Testis (tissue), 3 donors: ENCODE data around the gene LHFPL3. TPM values are rescaled to one million over a fixed set of nuclear protein-coding genes. Genes with fewer than 3 reads are reported as not detected.

ENCODE experiments used
- DNase-seq: peaks from one replicate; pipeline ENCODE4 v3.0.0-alpha.2; 2019
- H3K27ac ChIP-seq, 2 donors: fragments of 200-600 bp; sonication (generic); one replicate each; pipeline ENCODE4 v1.5.1; 2019
- H3K27me3 ChIP-seq: fragments of 200-600 bp; sonication (generic); one replicate; pipeline ENCODE4 v1.5.1; 2019
- H3K36me3 ChIP-seq: fragments of 200-600 bp; sonication (generic); one replicate; pipeline ENCODE4 v1.5.1; 2017; ENCODE audit warnings: low read depth; ENCODE audit errors: missing control alignments
- H3K4me1 ChIP-seq: fragments of 200-600 bp; sonication (generic); one replicate; pipeline ENCODE4 v1.5.1; 2019
- H3K4me3 ChIP-seq, 2 donors: fragments of 200-600 bp; sonication (generic); one replicate each; pipeline ENCODE4 v1.5.1; 2017 to 2019
- H3K9me3 ChIP-seq: fragments of 200-600 bp; sonication (generic); one replicate; pipeline ENCODE4 v1.5.1; 2017
- POLR2A ChIP-seq: fragments of 450-650 bp; IDR thresholded peaks from one replicate; pipeline ENCODE4 v1.6.1; 2017; ENCODE audit warnings: antibody characterized with exemption, mild to moderate bottlenecking, moderate library complexity
- WGBS, 2 donors: methylation state at CpG; one replicate each; pipeline ENCODE4 v1.1.5; 2018; 5-methylcytosine and 5-hydroxymethylcytosine counted together
- intact Hi-C: fragments of 100-400 bp; cut with DNase I; formaldehyde crosslinking; loops from one replicate; pipeline ENCODE4 v1.15.1; 2023; ENCODE audit warnings: low total_unique reads
- polyA plus RNA-seq: library from polyadenylated mRNA; stranded (reverse); fragments of 350-450 nt; fragmentation: Illumina TruSeq; extraction: RNeasy Lipid Tissue Mini Kit (QIAGEN cat#74804); gene quantifications from one replicate; pipeline ENCODE4 v1.2.3, GENCODE V29; 2014; ENCODE audit warnings: low read depth, low replicate concordance; ENCODE audit not compliant: insufficient read depth
- total RNA-seq, 2 donors: library from RNA; depleted of rRNA; stranded (reverse); fragments of >200 nt; gene quantifications; one replicate each; pipeline ENCODE4 v1.2.3, GENCODE V29; 2016
- TF ChIP-seq, protein P1 (sequence below), 3 experiments: fragments of 450-650 bp in 2 of 3; fragments of 200-600 bp in 1 of 3; sonication (generic) in 1 of 3; IDR thresholded peaks; one replicate each; pipeline ENCODE4 v1.5.1; 2016 to 2019; ENCODE audit warnings: antibody characterized with exemption in 3 of 3, mild to moderate bottlenecking in 2 of 3, moderate library complexity in 1 of 3

Gene LHFPL3
- total and polyA plus RNA-seq, 3 donors from 2014 or later = 0.17 to 0.47 (median 0.19) TPM

DNA sequence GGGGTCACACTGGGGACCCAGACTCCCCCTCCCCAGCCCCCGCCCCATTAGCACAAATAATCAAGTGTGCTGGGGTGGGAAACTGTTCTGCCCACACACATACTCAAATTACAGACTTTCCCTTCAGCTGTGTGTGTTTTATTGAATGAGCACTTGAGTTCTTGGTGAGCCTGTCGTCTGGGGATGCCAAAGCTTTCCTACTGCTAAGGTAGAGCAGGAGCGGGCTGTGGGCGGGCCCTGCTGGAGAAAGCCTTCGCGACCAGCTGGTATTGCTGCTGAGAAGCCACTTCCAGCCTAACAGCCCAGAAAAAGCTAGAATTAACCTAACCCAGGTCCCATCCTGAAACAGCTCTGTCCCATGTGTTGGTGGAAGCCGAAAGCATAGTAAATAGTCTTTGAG, 598.7 kb downstream of the LHFPL3 start:
- intact Hi-C loops = no loop called here
- WGBS, 2 donors = 79 to 81% methylated on average over 7 of the region's 7 CpGs
- TF ChIP-seq, protein P1, sequence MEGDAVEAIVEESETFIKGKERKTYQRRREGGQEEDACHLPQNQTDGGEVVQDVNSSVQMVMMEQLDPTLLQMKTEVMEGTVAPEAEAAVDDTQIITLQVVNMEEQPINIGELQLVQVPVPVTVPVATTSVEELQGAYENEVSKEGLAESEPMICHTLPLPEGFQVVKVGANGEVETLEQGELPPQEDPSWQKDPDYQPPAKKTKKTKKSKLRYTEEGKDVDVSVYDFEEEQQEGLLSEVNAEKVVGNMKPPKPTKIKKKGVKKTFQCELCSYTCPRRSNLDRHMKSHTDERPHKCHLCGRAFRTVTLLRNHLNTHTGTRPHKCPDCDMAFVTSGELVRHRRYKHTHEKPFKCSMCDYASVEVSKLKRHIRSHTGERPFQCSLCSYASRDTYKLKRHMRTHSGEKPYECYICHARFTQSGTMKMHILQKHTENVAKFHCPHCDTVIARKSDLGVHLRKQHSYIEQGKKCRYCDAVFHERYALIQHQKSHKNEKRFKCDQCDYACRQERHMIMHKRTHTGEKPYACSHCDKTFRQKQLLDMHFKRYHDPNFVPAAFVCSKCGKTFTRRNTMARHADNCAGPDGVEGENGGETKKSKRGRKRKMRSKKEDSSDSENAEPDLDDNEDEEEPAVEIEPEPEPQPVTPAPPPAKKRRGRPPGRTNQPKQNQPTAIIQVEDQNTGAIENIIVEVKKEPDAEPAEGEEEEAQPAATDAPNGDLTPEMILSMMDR (IDR thresholded peaks at IDR 0.05) = no peak
- TF ChIP-seq POLR2A = no peak
- Histone ChIP-seq H3K9me3 (no peaks in the 10 kb centered on the region), H3K4me3 (no peak overlapping the region), H3K27ac (no peak overlapping the region), H3K36me3 (no peaks in the 10 kb centered on the region), H3K27me3 (no peaks in the 10 kb centered on the region), H3K4me1 (no peaks in the 10 kb centered on the region)
- DNase-seq = no peak

DNA sequence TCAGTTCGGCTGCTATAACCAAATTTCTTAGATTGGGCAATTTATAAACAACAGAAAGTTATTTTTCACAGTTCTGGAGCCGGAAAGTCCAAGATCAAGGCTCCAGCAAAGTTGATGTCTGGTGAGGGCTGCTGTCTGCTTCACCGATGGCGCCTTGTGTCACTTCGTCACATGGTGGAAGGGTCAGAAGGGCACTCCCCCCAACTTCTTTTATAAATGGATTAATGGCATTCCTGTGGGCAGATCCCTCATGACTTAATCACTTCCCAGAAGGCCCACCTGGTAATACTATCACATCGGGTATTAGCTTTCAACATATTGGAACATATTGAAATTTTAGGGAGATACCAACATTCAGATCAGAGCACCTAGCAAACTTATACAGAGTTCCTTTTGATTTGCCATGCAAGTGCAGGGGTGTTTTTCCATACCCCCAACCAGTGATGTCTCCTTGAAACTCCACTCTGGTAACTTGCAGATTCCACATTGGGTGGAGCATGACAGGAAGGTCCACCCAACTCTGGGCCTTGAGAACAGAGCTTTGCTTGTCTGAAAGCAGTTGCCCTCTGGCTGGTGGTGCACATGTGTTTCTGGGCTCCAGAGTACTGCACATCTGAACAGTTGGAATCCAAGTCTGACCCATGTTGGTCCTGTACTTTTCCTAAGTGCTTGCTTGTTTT, 600.5 kb downstream of the LHFPL3 start:
- TF ChIP-seq, protein P1 (IDR thresholded peaks at IDR 0.05) = no peak
- no peak for TF ChIP-seq POLR2A
- no peaks in the 10 kb centered on the region for H3K4me1 ChIP-seq
- intact Hi-C loops = no loop called here
- no peaks in the 10 kb centered on the region for H3K27me3 ChIP-seq
- H3K4me3 ChIP-seq = no peak overlapping the region
- H3K27ac ChIP-seq = no peak overlapping the region
- H3K36me3 ChIP-seq = no peaks in the 10 kb centered on the region
- no peak for DNase-seq
- WGBS, 2 donors = 94% methylated on average over 6 of the region's 6 CpGs
- no peaks in the 10 kb centered on the region for H3K9me3 ChIP-seq

DNA sequence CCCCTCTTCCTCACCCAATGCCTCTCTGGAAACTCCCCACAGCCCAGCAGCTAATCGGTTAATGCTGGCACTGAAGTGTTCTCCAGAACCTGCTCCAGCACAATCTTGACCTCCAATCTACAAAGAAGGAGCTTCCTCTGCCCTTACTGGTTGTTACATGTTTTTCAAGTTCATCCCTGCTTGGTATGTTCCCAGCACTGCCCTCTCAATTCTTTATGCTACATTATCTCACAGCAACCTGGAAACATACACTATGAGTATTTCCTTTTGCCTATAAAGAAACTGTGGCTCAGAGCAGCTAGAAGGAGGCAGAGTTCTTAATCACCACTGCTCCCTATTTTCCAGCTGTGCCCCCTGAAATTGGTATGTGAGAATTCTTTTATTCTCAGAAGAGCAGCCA, 601.5 kb downstream of the LHFPL3 start:
- H3K4me1 ChIP-seq = no peaks in the 10 kb centered on the region
- no peaks in the 10 kb centered on the region for H3K27me3 ChIP-seq
- no peak for DNase-seq
- no peak overlapping the region for H3K27ac ChIP-seq
- no peak for TF ChIP-seq POLR2A
- TF ChIP-seq, protein P1 (IDR thresholded peaks at IDR 0.05) = no peak
- no peak overlapping the region for H3K4me3 ChIP-seq
- WGBS, 2 donors = 90 to 93% methylated on average over 1 of the region's 1 CpG
- intact Hi-C loops = no loop called here
- no peaks in the 10 kb centered on the region for H3K9me3 ChIP-seq
- no peaks in the 10 kb centered on the region for H3K36me3 ChIP-seq

DNA sequence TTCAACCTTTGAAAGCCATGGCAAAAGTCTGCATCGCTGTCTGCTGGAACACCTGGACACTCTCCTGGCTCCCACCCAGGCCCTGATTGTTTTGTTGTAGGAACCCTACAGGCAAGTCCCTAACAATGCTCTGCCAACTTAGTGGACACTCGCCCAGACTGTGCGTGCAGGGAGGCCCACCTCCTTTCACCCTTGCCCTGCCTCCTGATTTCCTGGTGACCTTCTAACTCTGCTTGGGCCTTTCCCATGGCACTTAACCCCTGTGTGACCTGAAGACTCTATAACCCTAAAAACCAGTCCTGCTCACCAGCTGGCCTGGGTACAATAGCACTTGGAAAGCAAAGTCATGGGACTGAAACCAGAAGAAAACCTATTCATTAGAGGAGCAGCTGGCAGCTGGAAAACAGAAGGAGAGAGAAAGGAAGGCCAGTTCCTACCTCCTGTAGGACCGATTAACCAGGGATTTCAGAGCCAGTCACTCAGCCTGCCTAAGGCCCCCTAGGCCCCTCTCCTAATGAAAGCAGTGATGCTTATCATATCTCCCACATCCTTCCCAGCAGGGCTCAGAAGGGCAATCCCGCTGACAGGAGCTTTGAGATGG, 602.9 kb downstream of the LHFPL3 start:
- WGBS, 2 donors = 51 to 71% methylated on average over 4 to 5 of the region's 5 CpGs
- Histone ChIP-seq H3K27ac (no peak overlapping the region), H3K27me3 (no peaks in the 10 kb centered on the region), H3K9me3 (no peaks in the 10 kb centered on the region), H3K4me1 (no peaks in the 10 kb centered on the region), H3K4me3 (no peak overlapping the region), H3K36me3 (no peaks in the 10 kb centered on the region)
- intact Hi-C loops = no loop called here
- no peak for DNase-seq
- TF ChIP-seq, protein P1 (IDR thresholded peaks at IDR 0.05) = no peak
- TF ChIP-seq POLR2A = no peak

DNA sequence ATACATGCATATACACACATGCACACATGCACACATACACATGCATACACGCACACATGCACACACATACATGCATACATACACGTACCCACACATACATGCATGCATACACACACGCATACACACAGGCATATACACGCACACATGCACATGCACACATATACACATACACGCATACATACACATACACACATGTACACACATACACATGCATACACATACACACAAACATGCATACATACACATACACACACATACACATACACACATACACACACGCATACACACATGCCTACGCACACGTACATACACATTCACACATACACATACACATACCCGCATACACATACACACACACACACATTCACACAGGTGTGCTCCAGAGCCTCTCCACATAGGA, 604.6 kb downstream of the LHFPL3 start:
- no peak for DNase-seq
- Histone ChIP-seq H3K4me3 (no peak overlapping the region), H3K27ac (no peak overlapping the region), H3K27me3 (no peaks in the 10 kb centered on the region), H3K9me3 (no peaks in the 10 kb centered on the region), H3K36me3 (no peaks in the 10 kb centered on the region), H3K4me1 (no peaks in the 10 kb centered on the region)
- TF ChIP-seq POLR2A = no peak
- TF ChIP-seq, protein P1 (IDR thresholded peaks at IDR 0.05) = no peak
- 96% methylated on average over 9 of the region's 9 CpGs for WGBS, 2 donors
- intact Hi-C loops = no loop called here
